Neuronal stem cell (in vitro differentiated cells): ENCODE data around the gene EEF1G.

ENCODE experiments used
- DNase-seq: peaks from one replicate; pipeline ENCODE4 v3.0.0-alpha.2; 2013; ENCODE audit warnings: low spot score
- H2AFZ ChIP-seq: one replicate; pipeline ENCODE4 v1.6.1; 2013; ENCODE audit warnings: mild to moderate bottlenecking, low read length, inconsistent platforms
- H2AK5ac ChIP-seq: 2 replicates; pipeline ENCODE4 v1.6.1; 2013; ENCODE audit warnings: low read depth, mild to moderate bottlenecking, inconsistent platforms, low read length, moderate library complexity, mixed read lengths
- H2BK120ac ChIP-seq: 2 replicates; pipeline ENCODE4 v1.6.1; 2013; ENCODE audit warnings: low read depth, mild to moderate bottlenecking, inconsistent platforms, low read length, moderate library complexity, mixed read lengths
- H2BK12ac ChIP-seq: one replicate; pipeline ENCODE4 v1.6.1; 2013; ENCODE audit warnings: low read length, inconsistent platforms
- H2BK15ac ChIP-seq: 2 replicates; pipeline ENCODE4 v1.6.1; 2013; ENCODE audit warnings: mild to moderate bottlenecking, low read length, inconsistent platforms, mixed read lengths
- H2BK5ac ChIP-seq: one replicate; pipeline ENCODE4 v1.6.1; 2013; ENCODE audit warnings: inconsistent platforms, mild to moderate bottlenecking, low read length, moderate library complexity
- H3K14ac ChIP-seq: one replicate; pipeline ENCODE4 v1.6.1; 2013; ENCODE audit warnings: low read length, inconsistent platforms
- H3K18ac ChIP-seq: 2 replicates; pipeline ENCODE4 v1.6.1; 2013; ENCODE audit warnings: low read length, inconsistent platforms
- H3K23ac ChIP-seq: 2 replicates; pipeline ENCODE4 v1.6.1; 2013; ENCODE audit warnings: low read depth, mild to moderate bottlenecking, mixed read lengths, low read length, inconsistent platforms; ENCODE audit not compliant: poor library complexity
- H3K27ac ChIP-seq: replicated peaks from 3 replicates; pipeline ENCODE4 v1.5.1; 2013; ENCODE audit warnings: low read length, inconsistent platforms
- H3K27me3 ChIP-seq, 3 experiments: 2 replicates each; pipeline ENCODE4 v1.6.1; 2013; ENCODE audit warnings: low read length in 3 of 3, mild to moderate bottlenecking in 2 of 3, inconsistent platforms in 1 of 3, low read depth in 1 of 3, mixed read lengths in 1 of 3, moderate library complexity in 1 of 3; ENCODE audit not compliant: control insufficient read depth in 3 of 3, insufficient read depth in 3 of 3
- H3K36me3 ChIP-seq, 2 donors: replicated peaks in 1 of 2; 2 replicates each; pipeline ENCODE4 v1.6.1; 2013; ENCODE audit warnings: low read length in 2 of 2; ENCODE audit not compliant: control insufficient read depth in 2 of 2, insufficient read depth in 2 of 2
- H3K4ac ChIP-seq: 2 replicates; pipeline ENCODE4 v1.6.1; 2013; ENCODE audit warnings: inconsistent platforms, mild to moderate bottlenecking, low read length, moderate library complexity
- H3K4me1 ChIP-seq, 2 donors: 1 replicate in 1 of 2; 2 replicates in 1 of 2; pipeline ENCODE4 v1.6.1; 2013; ENCODE audit warnings: low read length in 2 of 2, low read depth in 1 of 2; ENCODE audit not compliant: control insufficient read depth in 2 of 2, insufficient read depth in 1 of 2
- H3K4me2 ChIP-seq: one replicate; pipeline ENCODE4 v1.6.1; 2013; ENCODE audit warnings: mild to moderate bottlenecking, low read length, inconsistent platforms; ENCODE audit not compliant: insufficient read depth, poor library complexity, severe bottlenecking
- H3K4me3 ChIP-seq, 2 donors: 2 replicates each; pipeline ENCODE4 v1.5.1; 2013; ENCODE audit warnings: low read length in 2 of 2, mild to moderate bottlenecking in 2 of 2, inconsistent platforms in 1 of 2, moderate library complexity in 1 of 2
- H3K79me1 ChIP-seq: one replicate; pipeline ENCODE4 v1.6.1; 2013; ENCODE audit warnings: low read depth, mild to moderate bottlenecking, inconsistent platforms, low read length, moderate library complexity
- H3K9ac ChIP-seq: one replicate; pipeline ENCODE4 v1.6.1; 2013; ENCODE audit warnings: mild to moderate bottlenecking, low read depth, low read length, inconsistent platforms; ENCODE audit not compliant: poor library complexity
- H3K9me3 ChIP-seq, 2 donors: replicated peaks in 1 of 2; 2 replicates each; pipeline versions ENCODE3 to v1.6.1; 2013; ENCODE audit warnings: low read length in 2 of 2, mild to moderate bottlenecking in 2 of 2, inconsistent platforms in 1 of 2, low read depth in 1 of 2, mixed read lengths in 1 of 2, moderate library complexity in 1 of 2; ENCODE audit not compliant: control insufficient read depth in 2 of 2, insufficient read depth in 1 of 2
- H4K8ac ChIP-seq: one replicate; pipeline ENCODE4 v1.6.1; 2013; ENCODE audit warnings: low read depth, mild to moderate bottlenecking, inconsistent platforms, low read length, moderate library complexity
- H4K91ac ChIP-seq: one replicate; pipeline ENCODE4 v1.6.1; 2013; ENCODE audit warnings: low read length, low read depth, mild to moderate bottlenecking, inconsistent platforms; ENCODE audit not compliant: poor library complexity
- WGBS, 2 donors: extraction: QIAGEN DNeasy Blood & Tissue Kit; methylation state at CpG; one replicate each; pipeline ENCODE4 v1.1.7; 2013; ENCODE audit warnings: missing lambda C conversion rate in 2 of 2, mixed read lengths in 1 of 2; ENCODE audit not compliant: insufficient read length in 2 of 2, insufficient replicate concordance in 1 of 2; ENCODE audit errors: extremely low coverage in 2 of 2; 5-methylcytosine and 5-hydroxymethylcytosine counted together

Gene EEF1G

GRCh38 chr11:62603072-62603408 lies 29.3 kb upstream of the EEF1G start:
- peak overlapping the region; percentile 77 for H2BK12ac ChIP-seq
- peak overlapping the region; percentile 6 for H2BK120ac ChIP-seq
- no peak overlapping the region for H3K23ac ChIP-seq
- H3K18ac ChIP-seq: peak overlapping the region; percentile 96
- H3K79me1 ChIP-seq: peaks cover 8% of the 10 kb centered on the region
- H3K9ac ChIP-seq: peak overlapping the region; percentile 82
- peaks cover 19 to 37% of the 10 kb centered on the region in 2 donors for H3K4me1 ChIP-seq
- H2AK5ac ChIP-seq: peak overlapping the region; percentile 86
- no CpG with 5 or more reads among the region's 13 CpGs for WGBS, 2 donors
- H3K4ac ChIP-seq: no peak overlapping the region
- no peak overlapping the region for H3K27ac ChIP-seq
- H2AFZ ChIP-seq: no peak overlapping the region
- peak overlapping the region in 1 of 2 donors; percentile 78 for H3K4me3 ChIP-seq
- peaks cover 0 to 17% (median 0%) of the 10 kb centered on the region in 3 experiments for H3K27me3 ChIP-seq
- H2BK5ac ChIP-seq: peak overlapping the region; percentile 33
- DNase-seq: no peak
- peak overlapping the region; percentile 88 for H2BK15ac ChIP-seq
- no peaks in the 10 kb centered on the region for H3K9me3 ChIP-seq
- H4K8ac ChIP-seq: no peak overlapping the region
- peak overlapping the region; percentile 90 for H3K4me2 ChIP-seq
- no peak overlapping the region for H4K91ac ChIP-seq
- H3K14ac ChIP-seq: no peak overlapping the region
- H3K36me3 ChIP-seq: peaks cover 10 to 40% of the 10 kb centered on the region in 2 donors

GRCh38 chr11:62602141-62603071 lies 28.7 kb upstream of the EEF1G start:
- Histone ChIP-seq H3K4me3 (peak overlapping the region in 1 of 2 donors; percentile 78), H2AFZ (peak overlapping the region; percentile 81), H3K14ac (peak overlapping the region; percentile 92), H3K27ac (peak overlapping the region; percentile 52), H2BK15ac (peak overlapping the region; percentile 88), H4K91ac (peak overlapping the region; percentile 31), H3K4me1 (peaks cover 19 to 37% of the 10 kb centered on the region in 2 donors), H3K4ac (no peak overlapping the region), H3K9ac (peak overlapping the region; percentile 82), H2BK5ac (peak overlapping the region; percentile 33), H4K8ac (no peak overlapping the region), H3K23ac (peak overlapping the region; percentile 82), H3K79me1 (peaks cover 8% of the 10 kb centered on the region), H2AK5ac (peak overlapping the region; percentile 86), H2BK120ac (peak overlapping the region; percentile 6), H2BK12ac (peak overlapping the region; percentile 77), H3K4me2 (peak overlapping the region; percentile 90), H3K36me3 (peaks cover 17 to 43% of the 10 kb centered on the region in 2 donors), H3K9me3 (no peaks in the 10 kb centered on the region), H3K18ac (peak overlapping the region; percentile 96), H3K27me3 (peaks cover 0 to 17% (median 0%) of the 10 kb centered on the region in 3 experiments)
- no peak for DNase-seq
- no CpG with 5 or more reads among the region's 96 CpGs for WGBS, 2 donors

DNA sequence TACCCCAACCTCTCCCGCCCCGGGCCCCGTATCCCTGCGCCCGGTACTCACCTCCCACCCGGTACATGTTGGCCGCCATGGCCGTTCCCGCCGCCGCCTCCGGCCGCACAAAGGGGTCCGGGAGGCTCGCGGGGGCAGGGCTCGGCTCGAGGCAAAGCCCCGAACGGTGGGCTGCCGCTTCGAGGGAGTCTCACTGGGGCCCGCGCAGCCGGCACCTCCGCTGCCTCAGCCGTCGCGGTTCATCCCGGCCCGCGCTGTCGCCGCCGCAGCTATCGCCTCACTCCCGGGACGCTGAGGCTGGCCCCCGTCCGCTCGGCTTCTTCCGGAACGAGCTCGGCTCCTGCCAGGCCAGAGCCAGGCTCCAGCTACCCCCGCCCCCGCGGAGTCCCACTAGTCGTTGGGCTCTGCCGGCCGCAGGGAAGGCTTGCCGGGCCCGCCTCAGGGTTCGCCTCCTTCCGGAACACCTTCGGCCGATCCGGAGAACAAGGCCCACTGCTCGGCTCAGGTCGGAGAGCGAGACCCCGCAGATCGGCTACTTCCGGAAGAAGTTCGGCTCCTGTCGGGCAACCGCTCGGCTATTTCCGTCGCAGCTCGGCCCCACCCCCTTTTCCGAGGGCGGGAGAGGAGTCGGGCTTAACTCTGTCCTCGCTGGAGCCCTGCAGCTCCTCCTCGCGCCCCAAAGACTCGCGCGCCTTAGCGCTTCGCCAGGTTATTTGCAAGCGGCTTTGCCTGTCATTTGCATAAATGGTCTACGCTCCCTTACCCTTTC lies 27.9 kb upstream of the EEF1G start, which contains the start of gene MTA2:
Gene MTA2, minus strand, starts transcription at position 494 of the 769 bp plus-strand sequence. Its CDS starts 415 bp downstream, at position 79.
- Histone ChIP-seq H3K14ac (peak within 1 kb of the TSS; percentile 92), H3K4me1 (peaks cover 19 to 37% of the 10 kb centered on the region in 2 donors), H2AK5ac (peak within 1 kb of the TSS; percentile 94), H3K36me3 (peaks cover 22 to 50% of the 10 kb centered on the region in 2 donors), H3K9me3 (no peaks in the 10 kb centered on the region), H2AFZ (peak within 1 kb of the TSS; percentile 86), H3K23ac (peak within 1 kb of the TSS; percentile 90), H2BK15ac (peak within 1 kb of the TSS; percentile 88), H2BK5ac (peak within 1 kb of the TSS; percentile 82), H3K27me3 (peaks cover 0 to 17% (median 0%) of the 10 kb centered on the region in 3 experiments), H2BK12ac (peak within 1 kb of the TSS; percentile 77), H3K79me1 (peaks cover 8% of the 10 kb centered on the region), H2BK120ac (peak within 1 kb of the TSS; percentile 65), H3K9ac (peak within 1 kb of the TSS; percentile 97), H3K4me3 (peak within 1 kb of the TSS; percentile 84 to 95), H3K4ac (no peak within 1 kb of the TSS), H4K91ac (peak within 1 kb of the TSS; percentile 31), H3K4me2 (peak within 1 kb of the TSS; percentile 90), H3K18ac (peak within 1 kb of the TSS; percentile 97), H3K27ac (peak within 1 kb of the TSS; percentile 84), H4K8ac (no peak within 1 kb of the TSS)
- DNase-seq: peak; percentile 99
- WGBS, 2 donors: no CpG with 5 or more reads among the region's 83 CpGs
